HG03064 (cell line): ENCODE measurements around the gene PDZD2.
"Not testable (repeated sequence)": the region's sequence is repeated elsewhere in the genome, so short reads cannot be mapped to it uniquely, and the experiment has no call there.

ENCODE experiments used
- ATAC-seq: cut with Tn5 transposase; IDR thresholded peaks from one replicate; pipeline ENCODE4 v1.9.1; 2021; ENCODE audit warnings: low read depth; ENCODE audit not compliant: unreplicated experiment

Gene PDZD2

DNA sequence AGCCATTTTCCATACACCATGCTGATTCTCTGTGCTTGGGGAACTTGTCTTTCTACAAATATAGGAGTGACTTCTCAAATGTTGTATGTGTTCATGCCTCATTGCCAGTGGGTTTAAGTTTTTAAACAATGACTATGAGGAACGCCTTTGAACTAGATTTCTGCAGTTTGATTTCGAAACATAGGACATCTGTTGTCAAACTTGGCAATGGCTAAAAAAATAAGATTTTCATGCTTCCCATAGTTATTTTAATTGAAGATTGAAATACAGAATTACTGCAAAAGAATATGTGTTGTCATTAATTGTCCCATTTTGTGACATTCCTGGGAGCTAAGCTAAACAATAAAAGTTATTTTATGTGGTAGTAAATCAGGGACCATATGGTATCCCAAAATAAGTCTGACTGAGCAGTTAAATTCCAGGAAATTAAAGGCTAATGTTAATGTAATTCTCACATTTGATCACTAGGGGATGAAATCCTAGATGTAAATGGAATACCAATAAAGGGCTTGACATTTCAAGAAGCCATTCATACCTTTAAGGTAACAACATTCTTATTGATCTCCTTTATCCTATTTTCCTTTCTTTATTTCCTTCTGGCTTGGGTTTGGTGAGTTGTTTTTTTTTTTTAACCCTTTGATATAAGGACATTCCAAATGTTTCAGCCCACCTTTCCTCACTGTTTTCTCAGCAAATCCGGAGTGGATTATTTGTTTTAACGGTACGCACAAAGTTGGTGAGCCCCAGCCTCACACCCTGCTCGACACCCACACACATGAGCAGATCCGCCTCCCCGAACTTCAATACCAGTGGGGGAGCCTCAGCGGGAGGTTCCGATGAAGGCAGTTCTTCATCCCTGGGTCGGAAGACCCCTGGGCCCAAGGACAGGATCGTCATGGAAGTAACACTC, 418.5 kb downstream of the PDZD2 start:
- ATAC-seq = no peak

DNA sequence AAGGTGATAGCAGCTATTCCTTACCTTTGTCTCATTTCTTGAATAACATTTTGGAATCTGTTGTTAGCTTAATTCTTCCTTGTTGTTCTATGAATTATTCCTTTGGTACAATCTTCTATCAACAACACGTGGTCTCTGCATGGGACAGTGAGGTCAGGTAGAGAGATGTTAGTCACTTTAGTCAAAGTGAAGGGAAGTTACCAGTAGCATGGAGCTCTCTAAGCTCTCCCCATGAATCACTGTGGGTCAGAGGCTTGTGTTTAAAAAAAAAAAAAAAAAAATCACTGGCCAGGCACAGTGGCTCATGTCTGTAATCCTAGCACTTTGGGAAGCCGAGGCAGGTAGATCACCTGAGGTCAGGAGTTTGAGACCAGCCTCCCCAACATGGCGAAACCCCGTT, 419.2 kb downstream of the PDZD2 start:
- no peak for ATAC-seq

- no peak for ATAC-seq
Measured at GRCh38 chr5:32058997-32059396, 420.1 kb downstream of the PDZD2 start.

DNA sequence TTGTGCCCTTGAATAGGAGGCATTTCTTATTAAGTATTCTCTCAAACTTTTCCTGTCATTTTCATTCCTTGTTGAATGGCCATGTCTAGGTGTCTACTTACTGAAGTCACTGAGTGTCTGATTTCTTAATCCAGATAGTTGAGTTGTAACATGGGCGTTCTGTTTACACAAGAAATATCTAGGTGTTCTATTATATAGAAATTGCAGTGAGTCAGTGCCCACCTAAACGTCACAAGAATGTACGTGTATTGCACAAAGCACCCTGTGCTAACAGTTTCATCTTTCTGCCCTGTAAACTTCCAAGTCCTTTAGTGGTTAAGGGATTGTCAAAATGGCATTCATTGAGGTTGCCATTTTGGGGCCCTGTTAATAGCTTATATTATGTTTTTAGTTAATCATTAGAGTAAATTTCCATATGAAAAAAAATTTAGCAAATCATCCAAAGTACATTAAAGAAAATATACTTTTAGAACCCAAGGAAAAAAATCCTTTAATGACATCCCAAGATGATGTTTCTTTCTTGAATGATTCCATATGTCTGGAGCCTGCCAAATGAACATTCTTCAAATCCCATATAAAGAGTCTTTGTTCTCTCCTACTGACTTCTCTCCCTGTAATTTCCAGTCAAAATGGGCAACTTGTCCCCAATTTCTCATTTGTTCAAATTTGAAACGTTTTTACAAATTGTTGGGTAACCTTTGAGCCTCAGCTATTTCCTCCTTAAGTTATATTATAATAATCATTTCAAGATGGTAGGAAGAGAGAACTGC, 421.0 kb downstream of the PDZD2 start:
- no peak for ATAC-seq

DNA sequence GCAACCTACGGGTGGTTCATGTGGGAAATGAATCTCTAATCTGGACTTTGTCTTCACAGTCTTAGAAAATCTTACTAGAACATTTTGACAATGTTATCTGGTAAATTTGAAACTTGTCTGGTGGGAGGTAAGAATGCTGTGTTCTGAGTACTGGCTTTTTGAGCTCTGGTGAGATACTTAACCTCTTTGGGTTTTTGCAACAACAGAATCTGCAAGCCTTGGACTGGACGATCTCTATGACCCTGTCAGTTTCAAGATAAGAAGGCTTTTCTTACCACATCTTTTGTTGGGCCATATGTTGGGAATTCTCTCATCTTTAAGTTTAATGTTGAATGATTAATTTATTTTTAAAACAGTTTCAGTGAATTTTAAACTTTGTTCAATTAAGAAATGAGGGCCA, 422.3 kb downstream of the PDZD2 start:
- ATAC-seq = no peak

GRCh38 chr5:32066448-32066847, 427.5 kb downstream of the PDZD2 start:
- no peak for ATAC-seq

DNA sequence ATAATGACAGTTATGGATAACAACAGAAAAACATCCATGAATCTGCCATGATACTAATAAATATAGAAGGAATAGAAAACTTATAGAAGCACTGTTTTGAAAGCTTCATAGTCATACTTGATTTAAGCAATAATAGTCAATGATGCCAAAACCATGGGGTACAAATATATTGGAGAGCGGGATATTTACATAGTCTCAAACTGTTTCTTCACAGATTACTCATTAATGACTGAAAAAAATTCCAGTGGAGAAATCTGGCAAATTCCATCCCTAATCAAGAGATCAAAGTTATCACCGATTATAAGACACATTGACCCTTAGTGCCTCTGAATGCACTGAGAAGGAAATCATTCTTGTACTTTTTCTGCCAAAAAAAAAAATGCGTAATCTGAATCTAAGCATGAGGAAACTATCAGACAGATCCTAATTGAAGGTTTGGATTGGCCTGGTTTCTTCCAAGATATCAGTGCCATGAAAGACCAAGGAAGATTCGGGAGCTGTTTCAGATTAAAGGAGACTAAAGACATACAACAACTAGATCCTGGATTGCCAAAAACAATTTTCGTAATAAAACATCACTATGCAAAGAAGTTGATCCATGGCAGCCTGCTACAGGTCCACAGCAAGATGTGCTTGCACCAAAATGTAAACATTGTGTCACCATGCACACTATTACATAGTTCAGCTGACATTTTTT, 429.0 kb downstream of the PDZD2 start:
- no peak for ATAC-seq

DNA sequence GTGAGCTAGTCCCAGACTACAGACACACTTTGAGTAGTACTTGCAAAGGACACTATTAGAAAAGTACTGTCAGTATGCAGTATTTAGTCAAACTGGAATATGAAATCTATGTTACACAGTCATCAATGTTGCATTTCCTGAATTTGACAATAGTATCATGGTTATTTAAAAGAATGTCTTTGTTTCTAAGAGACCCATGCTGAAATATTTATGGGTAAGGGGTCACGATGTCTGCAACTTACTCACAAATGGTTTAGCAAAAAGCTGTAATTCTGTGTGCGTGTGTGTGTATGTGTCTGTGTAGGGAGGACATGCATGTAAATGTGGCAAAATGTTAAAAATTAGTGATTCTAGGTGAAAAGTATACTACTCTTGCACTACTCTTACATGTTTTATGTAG, 429.6 kb downstream of the PDZD2 start:
- ATAC-seq = no peak

DNA sequence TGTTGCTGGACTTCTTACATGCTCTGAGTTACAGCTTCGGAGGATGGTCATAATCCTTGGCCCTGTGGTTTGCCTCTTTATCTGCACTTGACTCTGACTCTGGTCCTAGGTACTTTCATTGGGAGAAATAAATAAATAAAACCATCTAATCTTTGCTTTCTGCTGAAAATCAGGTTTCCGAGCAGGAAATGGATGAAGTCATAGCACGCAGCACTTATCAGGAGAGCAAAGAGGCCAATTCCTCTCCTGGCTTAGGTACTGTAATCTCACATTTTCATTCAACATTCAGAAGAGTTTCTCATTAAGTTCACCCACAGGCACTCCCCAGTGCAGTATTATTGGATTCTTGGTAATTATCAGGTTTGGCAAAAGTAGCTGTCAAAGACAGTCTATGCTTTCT, 430.5 kb downstream of the PDZD2 start:
- ATAC-seq = no peak

DNA sequence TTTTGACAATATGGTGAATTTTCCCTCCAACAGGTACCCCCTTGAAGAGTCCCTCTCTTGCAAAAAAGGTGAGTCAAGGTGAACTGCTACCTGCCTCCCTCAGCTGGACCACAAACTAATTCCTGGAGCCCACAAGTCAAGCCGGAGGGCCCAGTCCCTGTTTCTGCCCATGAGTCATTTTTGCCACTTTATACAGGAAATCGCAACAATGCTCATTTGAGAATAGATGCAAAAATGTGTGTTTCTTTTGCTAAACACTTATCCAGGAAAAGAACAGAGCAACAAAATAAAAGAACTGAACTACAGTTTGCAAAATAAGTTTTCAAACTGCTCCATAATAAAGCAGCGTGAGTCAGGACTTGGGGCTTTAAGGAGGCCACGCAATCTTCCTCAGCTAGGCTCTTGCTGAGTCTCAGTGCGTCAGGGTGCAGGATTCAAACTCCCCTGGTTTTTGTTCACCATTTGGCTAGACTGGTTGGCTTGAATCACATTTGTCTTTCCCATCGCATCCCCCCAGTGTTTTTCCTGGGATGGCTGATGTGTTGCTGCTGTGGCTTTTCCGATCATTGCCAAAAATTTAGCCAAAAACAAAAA, 432.5 kb downstream of the PDZD2 start:
- no peak for ATAC-seq

- ATAC-seq = no peak
Measured at GRCh38 chr5:32072054-32072453, 433.1 kb downstream of the PDZD2 start.

- ATAC-seq = no peak
Measured at GRCh38 chr5:32074401-32074800, 435.5 kb downstream of the PDZD2 start.

DNA sequence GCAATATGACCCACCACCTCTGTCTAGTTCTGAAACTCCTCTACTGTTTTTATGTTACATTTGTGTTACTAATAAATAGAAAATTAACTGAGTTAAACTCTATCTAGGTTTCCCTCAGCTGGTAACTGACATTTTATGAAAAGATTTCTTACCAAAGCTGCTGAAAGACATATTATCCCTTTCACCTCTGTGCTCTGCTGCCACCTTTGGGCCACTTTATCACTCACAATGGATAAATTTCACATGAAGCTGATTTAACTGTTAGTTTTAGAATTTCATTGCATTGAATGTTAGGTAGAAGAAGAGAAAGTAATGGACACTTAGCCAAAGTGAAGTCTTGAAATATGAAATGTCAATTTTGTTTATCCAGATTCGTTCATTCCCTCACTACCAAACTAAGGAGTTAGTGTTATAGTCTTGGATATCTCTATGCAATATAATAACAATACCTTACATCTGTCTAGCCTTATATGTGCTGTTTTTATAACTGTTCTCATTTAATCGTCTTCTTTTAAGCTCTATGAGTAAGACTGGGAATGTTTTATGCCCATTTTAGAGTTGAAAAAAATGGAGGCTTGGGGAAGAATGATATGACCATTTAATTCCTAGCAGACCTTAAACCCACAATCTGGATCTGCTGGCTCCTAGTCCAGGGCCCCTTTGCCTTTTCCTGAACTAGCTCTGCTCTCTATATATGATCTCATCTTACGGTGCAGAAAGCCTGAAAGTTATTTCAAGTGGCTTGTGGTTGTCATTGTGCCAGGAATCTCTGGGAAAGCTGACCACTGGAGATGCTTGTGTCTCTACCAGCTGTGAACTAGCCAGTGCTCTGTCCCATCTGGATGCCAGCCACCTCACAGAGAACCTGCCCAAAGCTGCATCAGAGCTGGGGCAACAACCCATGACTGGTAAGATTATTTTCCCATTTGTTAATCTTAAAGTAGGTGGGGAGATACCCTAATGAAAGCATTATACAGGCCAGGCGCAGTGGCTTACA, 438.1 kb downstream of the PDZD2 start:
- no peak for ATAC-seq

GRCh38 chr5:32078855-32079254, 439.9 kb downstream of the PDZD2 start:
- not testable (repeated sequence) for ATAC-seq

GRCh38 chr5:32080565-32080964, 441.6 kb downstream of the PDZD2 start:
- not testable (repeated sequence) for ATAC-seq

DNA sequence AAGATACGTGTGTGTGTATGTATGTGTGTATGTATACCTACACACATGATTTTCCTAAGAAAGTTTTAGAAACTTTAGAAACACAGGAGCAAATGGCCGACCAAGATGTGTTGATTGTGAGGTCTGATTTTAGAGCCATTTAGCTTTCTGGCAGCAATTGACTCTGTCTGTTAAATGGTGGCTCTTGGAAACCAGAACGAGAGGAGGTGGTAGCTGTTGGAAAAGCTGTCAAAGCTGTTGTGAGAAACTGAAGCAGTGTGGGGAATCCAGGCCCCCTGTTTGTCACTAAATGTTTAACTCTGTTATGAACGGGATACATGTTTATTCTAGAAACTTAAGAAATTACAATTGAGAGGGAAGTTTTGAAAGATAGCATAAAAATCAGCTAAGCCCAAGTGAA, 443.8 kb downstream of the PDZD2 start:
- no peak for ATAC-seq

GRCh38 chr5:32083981-32084430, 445.1 kb downstream of the PDZD2 start:
- no peak for ATAC-seq

GRCh38 chr5:32087086-32088082, 448.5 kb downstream of the PDZD2 start:
- ATAC-seq = no peak
